ENCODE measurements around the gene CNGB1.

DNA sequence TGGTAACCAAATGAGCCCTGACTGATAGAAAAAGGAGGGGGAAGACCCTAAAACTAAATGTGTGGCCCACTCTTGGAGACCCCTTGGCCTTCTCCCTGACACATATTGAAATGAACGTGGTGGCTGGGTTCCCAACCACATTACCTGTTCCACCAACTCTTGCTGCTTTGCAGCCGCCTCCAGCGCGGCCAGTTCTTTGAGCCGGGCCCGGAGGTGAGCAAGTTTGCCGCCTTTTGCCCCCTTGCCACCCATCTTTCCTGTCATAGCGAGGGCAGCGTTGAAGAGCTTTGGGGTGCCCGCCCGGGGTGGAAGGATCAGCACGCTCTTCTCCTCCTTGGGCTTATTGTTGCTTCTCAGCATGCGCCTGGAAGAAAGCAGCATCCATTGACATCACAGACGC is 83.2 kb downstream of the CNGB1 start:
- TF ChIP-seq, protein P1, sequence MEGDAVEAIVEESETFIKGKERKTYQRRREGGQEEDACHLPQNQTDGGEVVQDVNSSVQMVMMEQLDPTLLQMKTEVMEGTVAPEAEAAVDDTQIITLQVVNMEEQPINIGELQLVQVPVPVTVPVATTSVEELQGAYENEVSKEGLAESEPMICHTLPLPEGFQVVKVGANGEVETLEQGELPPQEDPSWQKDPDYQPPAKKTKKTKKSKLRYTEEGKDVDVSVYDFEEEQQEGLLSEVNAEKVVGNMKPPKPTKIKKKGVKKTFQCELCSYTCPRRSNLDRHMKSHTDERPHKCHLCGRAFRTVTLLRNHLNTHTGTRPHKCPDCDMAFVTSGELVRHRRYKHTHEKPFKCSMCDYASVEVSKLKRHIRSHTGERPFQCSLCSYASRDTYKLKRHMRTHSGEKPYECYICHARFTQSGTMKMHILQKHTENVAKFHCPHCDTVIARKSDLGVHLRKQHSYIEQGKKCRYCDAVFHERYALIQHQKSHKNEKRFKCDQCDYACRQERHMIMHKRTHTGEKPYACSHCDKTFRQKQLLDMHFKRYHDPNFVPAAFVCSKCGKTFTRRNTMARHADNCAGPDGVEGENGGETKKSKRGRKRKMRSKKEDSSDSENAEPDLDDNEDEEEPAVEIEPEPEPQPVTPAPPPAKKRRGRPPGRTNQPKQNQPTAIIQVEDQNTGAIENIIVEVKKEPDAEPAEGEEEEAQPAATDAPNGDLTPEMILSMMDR (IDR thresholded peaks at IDR 0.05), result no peak
- no peak for TF ChIP-seq POLR2A (IDR thresholded peaks at IDR 0.05)
